ENCODE measurements around the gene RLN3.

Gene RLN3

GRCh38 chr19:13986348-13986904 lies 41.5 kb upstream of the RLN3 start:
- in situ Hi-C loops (cut with MboI; ENCODE audit: low sequenced_read_pairs): no loop called here
- H3K4me3 ChIP-seq: no peak overlapping the region

GRCh38 chr19:13987101-13987890 lies 40.7 kb upstream of the RLN3 start:
- in situ Hi-C loops (cut with MboI; ENCODE audit: low sequenced_read_pairs): no loop called here
- Histone ChIP-seq H3K36me3 (replicated peaks) (peaks cover 7% of the 10 kb centered on the region), H3K27me3 (ENCODE audit: low read depth) (no peaks in the 10 kb centered on the region), H3K4me3 (no peak overlapping the region), H3K9me3 (no peaks in the 10 kb centered on the region), H3K4me1 (no peaks in the 10 kb centered on the region)
- no peak for DNase-seq (ENCODE audit: low spot score in 2 of 2)

More at GRCh38 chr19:13986348-13986904, 41.5 kb upstream of the RLN3 start:
- no peak for DNase-seq (ENCODE audit: low spot score in 2 of 2)
- Histone ChIP-seq H3K27me3 (ENCODE audit: low read depth) (no peaks in the 10 kb centered on the region), H3K9me3 (no peaks in the 10 kb centered on the region), H3K4me1 (no peaks in the 10 kb centered on the region), H3K36me3 (replicated peaks) (peaks cover 8% of the 10 kb centered on the region)

GRCh38 chr19:13989487-13989886 lies 38.5 kb upstream of the RLN3 start:
- Histone ChIP-seq H3K4me3 (no peak overlapping the region), H3K27me3 (ENCODE audit: low read depth) (no peaks in the 10 kb centered on the region), H3K9me3 (no peaks in the 10 kb centered on the region), H3K36me3 (replicated peaks) (peaks cover 11% of the 10 kb centered on the region), H3K4me1 (no peaks in the 10 kb centered on the region)
- in situ Hi-C loops (cut with MboI; ENCODE audit: low sequenced_read_pairs): no loop called here
- DNase-seq (ENCODE audit: low spot score in 2 of 2): no peak

GRCh38 chr19:13990085-13990484 lies 37.9 kb upstream of the RLN3 start:
- no peaks in the 10 kb centered on the region for H3K9me3 ChIP-seq
- H3K27me3 ChIP-seq (ENCODE audit: low read depth): no peaks in the 10 kb centered on the region
- no peaks in the 10 kb centered on the region for H3K4me1 ChIP-seq
- H3K36me3 ChIP-seq (replicated peaks): peaks cover 11% of the 10 kb centered on the region
- in situ Hi-C loops (cut with MboI; ENCODE audit: low sequenced_read_pairs): no loop called here
- H3K4me3 ChIP-seq: no peak overlapping the region
- DNase-seq (ENCODE audit: low spot score in 2 of 2): no peak

GRCh38 chr19:13992025-13992424 lies 35.9 kb upstream of the RLN3 start:
- peaks cover 11% of the 10 kb centered on the region for H3K36me3 ChIP-seq (replicated peaks)
- H3K4me1 ChIP-seq: no peaks in the 10 kb centered on the region
- no peaks in the 10 kb centered on the region for H3K27me3 ChIP-seq (ENCODE audit: low read depth)
- in situ Hi-C loops (cut with MboI; ENCODE audit: low sequenced_read_pairs): no loop called here
- H3K4me3 ChIP-seq: no peak overlapping the region
- H3K9me3 ChIP-seq: no peaks in the 10 kb centered on the region
- no peak for DNase-seq (ENCODE audit: low spot score in 2 of 2)

GRCh38 chr19:13993590-13994300 lies 34.2 kb upstream of the RLN3 start:
- Histone ChIP-seq H3K9me3 (no peaks in the 10 kb centered on the region), H3K36me3 (replicated peaks) (peaks cover 10% of the 10 kb centered on the region), H3K4me3 (no peak overlapping the region), H3K4me1 (no peaks in the 10 kb centered on the region), H3K27me3 (ENCODE audit: low read depth) (no peaks in the 10 kb centered on the region)
- in situ Hi-C loops (cut with MboI; ENCODE audit: low sequenced_read_pairs): no loop called here
- DNase-seq (ENCODE audit: low spot score in 2 of 2): peak in 1 of 2 experiments; percentile 47

GRCh38 chr19:13995017-13995728 lies 32.8 kb upstream of the RLN3 start:
- Histone ChIP-seq H3K27me3 (ENCODE audit: low read depth) (no peaks in the 10 kb centered on the region), H3K36me3 (replicated peaks) (peaks cover 8% of the 10 kb centered on the region), H3K4me3 (no peak overlapping the region), H3K9me3 (peaks cover 7% of the 10 kb centered on the region; the same call in 1 of the 2 replicates), H3K4me1 (no peaks in the 10 kb centered on the region)
- in situ Hi-C loops (cut with MboI; ENCODE audit: low sequenced_read_pairs): no loop called here
- no peak for DNase-seq (ENCODE audit: low spot score in 2 of 2)

GRCh38 chr19:13995878-13996765 lies 31.8 kb upstream of the RLN3 start:
- H3K36me3 ChIP-seq (replicated peaks): peaks cover 8% of the 10 kb centered on the region
- no peak for DNase-seq (ENCODE audit: low spot score in 2 of 2)
- no peaks in the 10 kb centered on the region for H3K4me1 ChIP-seq
- no peak overlapping the region for H3K4me3 ChIP-seq
- in situ Hi-C loops (cut with MboI; ENCODE audit: low sequenced_read_pairs): no loop called here
- no peaks in the 10 kb centered on the region for H3K27me3 ChIP-seq (ENCODE audit: low read depth)
- H3K9me3 ChIP-seq: peaks cover 7% of the 10 kb centered on the region; the same call in 1 of the 2 replicates

- H3K27me3 ChIP-seq (ENCODE audit: low read depth): no peaks in the 10 kb centered on the region
- peaks cover 8% of the 10 kb centered on the region; the same call in 1 of the 2 replicates for H3K36me3 ChIP-seq (replicated peaks)
- H3K9me3 ChIP-seq: peaks cover 7% of the 10 kb centered on the region; the same call in 1 of the 2 replicates
- no peaks in the 10 kb centered on the region for H3K4me1 ChIP-seq
- in situ Hi-C loops (cut with MboI; ENCODE audit: low sequenced_read_pairs): no loop called here
- no peak overlapping the region for H3K4me3 ChIP-seq
- no peak for DNase-seq (ENCODE audit: low spot score in 2 of 2)
Observed at GRCh38 chr19:13996928-13997630, 30.9 kb upstream of the RLN3 start.

- Histone ChIP-seq H3K4me3 (no peak overlapping the region), H3K27me3 (ENCODE audit: low read depth) (no peaks in the 10 kb centered on the region), H3K4me1 (no peaks in the 10 kb centered on the region), H3K9me3 (peaks cover 7% of the 10 kb centered on the region; the same call in 1 of the 2 replicates), H3K36me3 (replicated peaks) (peaks cover 5% of the 10 kb centered on the region; the same call in 1 of the 2 replicates)
- DNase-seq (ENCODE audit: low spot score in 2 of 2): no peak
- in situ Hi-C loops (cut with MboI; ENCODE audit: low sequenced_read_pairs): no loop called here
Observed at GRCh38 chr19:13997631-13997962, 30.4 kb upstream of the RLN3 start.

GRCh38 chr19:13998426-13998825 lies 29.5 kb upstream of the RLN3 start:
- H3K4me3 ChIP-seq: no peak overlapping the region
- H3K9me3 ChIP-seq: peaks cover 7% of the 10 kb centered on the region; the same call in 1 of the 2 replicates
- H3K27me3 ChIP-seq (ENCODE audit: low read depth): no peaks in the 10 kb centered on the region
- DNase-seq (ENCODE audit: low spot score in 2 of 2): no peak
- in situ Hi-C loops (cut with MboI; ENCODE audit: low sequenced_read_pairs): no loop called here
- H3K4me1 ChIP-seq: no peaks in the 10 kb centered on the region
- H3K36me3 ChIP-seq (replicated peaks): no peaks in the 10 kb centered on the region

GRCh38 chr19:13999085-13999484 lies 28.9 kb upstream of the RLN3 start:
- Histone ChIP-seq H3K27me3 (ENCODE audit: low read depth) (no peaks in the 10 kb centered on the region), H3K36me3 (replicated peaks) (no peaks in the 10 kb centered on the region), H3K4me3 (no peak overlapping the region), H3K4me1 (no peaks in the 10 kb centered on the region), H3K9me3 (peaks cover 7% of the 10 kb centered on the region; the same call in 1 of the 2 replicates)
- in situ Hi-C loops (cut with MboI; ENCODE audit: low sequenced_read_pairs): no loop called here
- DNase-seq (ENCODE audit: low spot score in 2 of 2): no peak

All from HAP-1 (cell line).